OCI-LY1 (cell line): ENCODE data around the gene RNF113A.

ENCODE experiments used
- CTCF ChIP-seq: fragments of 200-600 bp; sonication (generic), shearing (Covaris generic); IDR thresholded peaks from 2 replicates; pipeline ENCODE4 v1.5.1; 2017; ENCODE audit warnings: mild to moderate bottlenecking, antibody characterized with exemption, low read length, moderate library complexity, mixed read lengths
- EZH2 ChIP-seq: fragments of 200-600 bp; sonication (generic), shearing (Covaris generic); IDR thresholded peaks from 2 replicates; pipeline ENCODE4 v1.8.0; 2017; ENCODE audit warnings: borderline replicate concordance, mixed run types, mild to moderate bottlenecking, antibody characterized with exemption, low read length, moderate library complexity, mixed read lengths

- TF ChIP-seq CTCF, result no peak
- no peak for TF ChIP-seq EZH2
Observed at GRCh38 chrX:119852382-119853353, 18.9 kb downstream of the RNF113A start, which contains the start of gene UPF3B.
